ENCODE measurements around the gene CDK9.

The CDK9 gene

GRCh38 chr9:127813686-127814226, 27.9 kb downstream of the CDK9 start:
- H3K9me3 ChIP-seq (ENCODE audit: insufficient read depth, low read length) = no peaks in the 10 kb centered on the region
- no peak overlapping the region for H3K4me2 ChIP-seq (ENCODE audit: low read depth, low read length, poor library complexity, severe bottlenecking)
- no peak overlapping the region for H3K27ac ChIP-seq (ENCODE audit: low read depth, low read length)
- H3K36me3 ChIP-seq (ENCODE audit: low read length) = no peaks in the 10 kb centered on the region
- H3K79me2 ChIP-seq (ENCODE audit: insufficient read depth, low read length) = no peaks in the 10 kb centered on the region
- H3K4me3 ChIP-seq (ENCODE audit: insufficient read depth, low read length, poor library complexity, severe bottlenecking) = no peak overlapping the region
- TF ChIP-seq EZH2phosphoT487 (conservative IDR thresholded peaks at IDR 0.05; ENCODE audit: low read length) (no peak), CTCF (IDR thresholded peaks at IDR 0.05; ENCODE audit: insufficient read depth, low read length, poor library complexity, severe bottlenecking) (no peak)
- no peaks in the 10 kb centered on the region for H3K27me3 ChIP-seq (ENCODE audit: low read length)
- no peaks in the 10 kb centered on the region for H3K9me2 ChIP-seq (replicated peaks; ENCODE audit: insufficient read depth, low read length)
- no peaks in the 10 kb centered on the region for H4K20me1 ChIP-seq (ENCODE audit: low read depth, low read length)
- no peak overlapping the region for H3K9ac ChIP-seq (ENCODE audit: low read length)
- no peaks in the 10 kb centered on the region for H3F3A ChIP-seq (ENCODE audit: insufficient read depth)
- H2AFZ ChIP-seq (ENCODE audit: low read depth, low read length, severe bottlenecking) = no peak overlapping the region

- Histone ChIP-seq H3K4me2 (ENCODE audit: low read depth, low read length, poor library complexity, severe bottlenecking) (no peak overlapping the region), H3K27ac (ENCODE audit: low read depth, low read length) (no peak overlapping the region), H3K9me2 (replicated peaks; ENCODE audit: insufficient read depth, low read length) (no peaks in the 10 kb centered on the region), H3K79me2 (ENCODE audit: insufficient read depth, low read length) (no peaks in the 10 kb centered on the region), H3K9ac (ENCODE audit: low read length) (no peak overlapping the region), H4K20me1 (ENCODE audit: low read depth, low read length) (no peaks in the 10 kb centered on the region), H3F3A (ENCODE audit: insufficient read depth) (no peaks in the 10 kb centered on the region), H3K36me3 (ENCODE audit: low read length) (no peaks in the 10 kb centered on the region), H3K27me3 (ENCODE audit: low read length) (no peaks in the 10 kb centered on the region), H2AFZ (ENCODE audit: low read depth, low read length, severe bottlenecking) (no peak overlapping the region), H3K9me3 (ENCODE audit: insufficient read depth, low read length) (no peaks in the 10 kb centered on the region), H3K4me3 (ENCODE audit: insufficient read depth, low read length, poor library complexity, severe bottlenecking) (no peak overlapping the region)
- TF ChIP-seq EZH2phosphoT487 (conservative IDR thresholded peaks at IDR 0.05; ENCODE audit: low read length) (no peak), CTCF (IDR thresholded peaks at IDR 0.05; ENCODE audit: insufficient read depth, low read length, poor library complexity, severe bottlenecking) (no peak)
Observed at GRCh38 chr9:127814619-127815511, 29.0 kb downstream of the CDK9 start.

- H3K9ac ChIP-seq (ENCODE audit: low read length) = no peak overlapping the region
- no peak overlapping the region for H3K4me3 ChIP-seq (ENCODE audit: insufficient read depth, low read length, poor library complexity, severe bottlenecking)
- no peaks in the 10 kb centered on the region for H3K27me3 ChIP-seq (ENCODE audit: low read length)
- no peaks in the 10 kb centered on the region for H3F3A ChIP-seq (ENCODE audit: insufficient read depth)
- no peak overlapping the region for H2AFZ ChIP-seq (ENCODE audit: low read depth, low read length, severe bottlenecking)
- no peak overlapping the region for H3K4me2 ChIP-seq (ENCODE audit: low read depth, low read length, poor library complexity, severe bottlenecking)
- H3K36me3 ChIP-seq (ENCODE audit: low read length) = no peaks in the 10 kb centered on the region
- no peaks in the 10 kb centered on the region for H3K79me2 ChIP-seq (ENCODE audit: insufficient read depth, low read length)
- no peak for TF ChIP-seq EZH2phosphoT487 (conservative IDR thresholded peaks at IDR 0.05; ENCODE audit: low read length)
- no peak for TF ChIP-seq CTCF (IDR thresholded peaks at IDR 0.05; ENCODE audit: insufficient read depth, low read length, poor library complexity, severe bottlenecking)
- no peaks in the 10 kb centered on the region for H3K9me2 ChIP-seq (replicated peaks; ENCODE audit: insufficient read depth, low read length)
- H4K20me1 ChIP-seq (ENCODE audit: low read depth, low read length) = no peaks in the 10 kb centered on the region
- H3K9me3 ChIP-seq (ENCODE audit: insufficient read depth, low read length) = no peaks in the 10 kb centered on the region
- H3K27ac ChIP-seq (ENCODE audit: low read depth, low read length) = no peak overlapping the region
Observed at GRCh38 chr9:127815512-127816361, 29.9 kb downstream of the CDK9 start.

Data from SU-DHL-6 (cell line).